22Rv1 (cell line): ENCODE data around the gene SBNO2.

ENCODE experiments used
- H3K27ac ChIP-seq: fragments of 450-650 bp; 2 replicates; pipeline ENCODE4 v1.5.1; 2017
- CTCF ChIP-seq: fragments of 450-650 bp; IDR thresholded peaks from 2 replicates; pipeline ENCODE4 v1.5.1; 2017; ENCODE audit warnings: mild to moderate bottlenecking
- ZFX ChIP-seq: fragments of 450-650 bp; IDR thresholded peaks from 2 replicates; pipeline ENCODE4 v1.6.1; 2017; ENCODE audit warnings: antibody characterized with exemption, borderline replicate concordance

SBNO2 gene

DNA sequence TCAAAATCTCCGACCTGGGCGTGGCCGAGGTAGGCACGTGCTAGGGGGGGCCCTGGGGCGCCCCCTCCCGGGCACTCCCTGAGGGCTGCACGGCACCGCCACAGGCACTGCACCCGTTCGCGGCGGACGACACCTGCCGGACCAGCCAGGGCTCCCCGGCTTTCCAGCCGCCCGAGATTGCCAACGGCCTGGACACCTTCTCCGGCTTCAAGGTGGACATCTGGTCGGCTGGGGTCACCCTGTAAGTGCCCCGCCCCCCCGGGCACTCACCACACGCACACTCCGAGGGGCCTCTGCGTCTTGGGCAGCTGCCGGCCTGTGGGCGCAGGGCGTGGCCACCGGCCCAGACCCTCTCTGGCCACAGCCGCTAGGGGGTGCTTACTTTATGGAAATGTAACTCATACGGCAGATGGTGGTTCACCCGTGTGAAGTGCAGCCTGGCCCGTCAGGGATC is 46.4 kb upstream of the SBNO2 start:
- peak; percentile 24; the same call in 1 of the 2 replicates for TF ChIP-seq CTCF
- no peak for TF ChIP-seq ZFX
- no peak overlapping the region for H3K27ac ChIP-seq

DNA sequence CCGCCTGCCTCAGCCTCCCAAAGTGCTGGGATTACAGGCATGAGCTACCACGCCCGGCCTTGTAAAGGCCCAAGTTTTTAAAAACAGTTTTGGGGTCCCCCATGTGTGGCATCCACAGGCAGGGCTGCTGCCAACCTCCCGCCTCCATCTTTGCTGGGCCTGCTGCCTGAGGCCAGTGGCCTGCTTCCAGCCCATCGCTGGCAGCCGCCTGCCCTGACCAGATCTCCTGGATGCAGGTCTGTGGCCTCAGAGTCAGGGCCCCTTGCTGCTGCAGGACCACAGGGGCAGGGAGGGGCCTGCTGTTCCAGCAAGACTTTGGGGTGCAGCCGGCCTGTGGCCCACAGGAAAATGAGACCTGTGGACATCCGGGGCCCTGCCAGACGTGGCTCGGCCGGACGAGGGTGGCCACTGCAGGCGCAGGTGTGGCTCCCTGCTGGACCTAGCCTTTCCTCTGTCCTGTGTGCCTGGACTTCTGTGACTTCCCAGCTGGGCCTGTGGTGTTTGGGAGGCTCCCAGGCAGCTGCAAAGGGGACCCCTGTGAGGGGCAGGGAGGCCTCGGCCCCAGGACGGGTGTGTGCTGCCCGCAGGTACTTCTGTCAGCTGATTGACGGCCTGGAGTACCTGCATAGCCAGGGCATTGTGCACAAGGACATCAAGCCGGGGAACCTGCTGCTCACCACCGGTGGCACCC is 45.9 kb upstream of the SBNO2 start:
- TF ChIP-seq ZFX: no peak
- no peak for TF ChIP-seq CTCF
- H3K27ac ChIP-seq: no peak overlapping the region

GRCh38 chr19:1218751-1219567 is 44.9 kb upstream of the SBNO2 start:
- H3K27ac ChIP-seq: no peak overlapping the region
- TF ChIP-seq ZFX (no peak), CTCF (no peak)

GRCh38 chr19:1217366-1217765 is 43.3 kb upstream of the SBNO2 start:
- H3K27ac ChIP-seq: peak overlapping the region; percentile 34
- TF ChIP-seq ZFX (no peak), CTCF (no peak)

- TF ChIP-seq ZFX (no peak), CTCF (no peak)
- peak overlapping the region; percentile 34 for H3K27ac ChIP-seq
These were observed 42.7 kb upstream of the SBNO2 start for GRCh38 chr19:1216756-1217155.

GRCh38 chr19:1214862-1215731 is 41.0 kb upstream of the SBNO2 start:
- TF ChIP-seq CTCF: no peak
- no peak for TF ChIP-seq ZFX
- no peak overlapping the region for H3K27ac ChIP-seq
